CD4-positive, alpha-beta T cell treated with Interleukin-15 for 1 hour (primary cell): Measurements from ENCODE around the gene RECQL.

Experiments used
- DNase-seq: peaks from one replicate; pipeline ENCODE4 v3.0.0-alpha.2; 2020

RECQL gene

DNA sequence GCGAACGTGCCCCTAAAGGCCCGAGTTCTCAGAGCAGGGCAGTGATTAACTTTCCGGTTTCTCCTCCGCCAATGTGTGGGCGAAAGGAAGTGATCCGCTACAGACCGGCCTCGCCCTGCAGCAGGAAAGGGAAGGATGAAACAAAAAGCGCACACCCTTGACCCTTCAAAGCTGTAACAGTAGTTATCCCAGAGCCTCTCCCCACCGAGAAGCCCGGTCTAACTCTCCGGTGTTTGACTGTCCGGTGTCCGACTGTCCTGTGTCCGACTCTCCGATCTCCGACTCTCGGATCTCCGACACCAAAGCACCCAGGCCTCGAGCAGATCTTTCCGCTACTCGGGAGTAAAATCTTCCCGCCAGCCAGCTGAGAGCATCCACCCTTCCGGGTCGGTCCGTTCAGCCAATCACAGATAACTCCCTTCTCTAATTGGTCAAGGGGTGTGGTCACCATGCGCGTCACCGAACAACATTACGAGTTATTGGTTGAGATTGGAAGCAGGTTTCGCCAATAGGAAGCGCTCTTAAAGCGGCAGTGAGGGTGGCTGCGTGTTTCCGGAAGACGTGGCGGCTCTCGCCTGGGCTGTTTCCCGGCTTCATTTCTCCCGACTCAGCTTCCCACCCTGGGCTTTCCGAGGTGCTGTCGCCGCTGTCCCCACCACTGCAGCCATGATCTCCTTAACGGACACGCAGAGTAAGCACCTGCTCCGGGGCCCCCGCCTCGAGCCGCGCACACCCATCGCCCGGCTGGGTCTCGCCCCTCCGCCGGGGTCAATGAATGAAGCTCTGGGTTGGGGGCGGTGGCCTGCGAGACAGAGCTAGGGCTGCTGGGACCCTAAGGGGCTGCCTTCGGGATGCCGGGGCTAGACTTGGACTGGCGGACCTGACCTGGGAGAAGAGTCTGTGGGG lies at the start of gene RECQL, which contains the start of gene GOLT1B:
TSS of gene RECQL (minus strand) at position 378 of the 906 bp plus-strand sequence. CDS start 2,065 bp downstream, outside the sequence.
TSS of gene GOLT1B (plus strand) at position 532 of the 906 bp plus-strand sequence. CDS start at position 667, 135 bp downstream.
- DNase-seq = peak; percentile 93

GRCh38 chr12:21547437-21547836 lies 46.0 kb upstream of the RECQL start:
- DNase-seq = no peak

- DNase-seq = no peak
Observed at GRCh38 chr12:21546716-21547115, 45.3 kb upstream of the RECQL start.

GRCh38 chr12:21545557-21545956 lies 44.1 kb upstream of the RECQL start:
- no peak for DNase-seq

GRCh38 chr12:21543151-21543550 lies 41.7 kb upstream of the RECQL start:
- no peak for DNase-seq

- DNase-seq = no peak
Observed at GRCh38 chr12:21542403-21542802, 41.0 kb upstream of the RECQL start.

DNA sequence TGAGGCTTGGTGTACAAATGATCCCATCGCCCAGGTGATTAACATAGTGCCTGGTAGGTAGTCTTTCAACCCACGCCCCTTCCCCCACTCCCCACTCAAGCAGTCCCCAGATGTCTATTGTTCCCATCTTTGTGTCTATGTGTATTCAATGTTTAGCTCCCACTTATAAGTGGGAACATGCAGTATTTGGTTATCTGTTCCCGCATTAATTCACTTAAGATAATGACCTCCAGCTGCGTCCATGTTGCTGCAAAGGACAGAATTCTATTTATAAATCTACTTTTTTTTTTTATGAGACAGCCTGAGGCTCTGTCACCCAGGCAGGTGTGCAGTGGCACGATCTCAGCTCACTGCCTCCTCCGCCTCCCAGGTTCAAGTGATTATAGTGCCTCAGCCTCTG lies 40.3 kb upstream of the RECQL start:
- DNase-seq = no peak

DNA sequence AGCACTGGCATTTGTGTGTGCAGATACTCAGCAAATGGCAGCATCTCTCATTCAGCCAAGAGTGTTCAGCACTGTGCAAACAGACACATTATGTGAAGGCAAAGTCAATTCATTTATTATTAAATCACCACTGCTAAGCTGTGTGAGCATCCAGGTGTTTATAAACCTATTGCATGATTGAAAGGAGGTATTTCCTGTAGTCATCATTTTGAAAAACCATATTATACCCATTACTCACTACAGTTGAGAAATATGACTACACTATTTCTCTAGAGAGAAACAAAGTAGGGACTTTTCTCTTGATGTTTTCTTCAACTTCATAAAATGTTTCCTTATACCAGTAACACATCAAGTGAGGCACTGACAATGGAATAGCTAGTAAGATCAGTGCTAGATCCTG lies 38.4 kb upstream of the RECQL start:
- DNase-seq = no peak

DNA sequence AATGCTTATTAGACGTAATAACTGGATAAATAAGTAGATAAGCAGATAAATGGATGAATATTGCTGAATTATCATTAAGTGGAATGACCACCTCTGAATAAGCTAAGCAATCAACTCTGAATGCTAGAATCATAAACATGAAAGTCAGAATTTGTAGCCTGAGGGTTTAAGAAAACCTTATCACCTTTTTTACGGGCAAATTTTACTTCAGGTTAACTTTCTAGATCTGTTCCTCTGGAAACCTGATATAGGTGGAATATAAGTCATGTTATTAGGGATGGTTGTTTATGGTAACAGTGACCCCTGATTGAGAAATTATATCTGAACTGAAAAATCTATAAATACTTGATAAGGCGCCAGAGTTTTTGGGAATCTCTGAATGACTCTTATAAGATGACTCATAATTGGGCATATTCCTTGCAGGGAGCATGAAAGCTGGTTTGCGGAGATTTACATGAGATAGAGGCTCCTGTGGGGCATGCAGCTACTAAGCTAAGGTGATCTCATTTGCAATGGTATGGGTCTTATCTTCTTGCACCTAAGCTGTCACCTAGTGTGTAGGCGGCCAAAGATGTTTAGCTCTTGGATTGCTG lies 36.7 kb upstream of the RECQL start:
- no peak for DNase-seq

DNA sequence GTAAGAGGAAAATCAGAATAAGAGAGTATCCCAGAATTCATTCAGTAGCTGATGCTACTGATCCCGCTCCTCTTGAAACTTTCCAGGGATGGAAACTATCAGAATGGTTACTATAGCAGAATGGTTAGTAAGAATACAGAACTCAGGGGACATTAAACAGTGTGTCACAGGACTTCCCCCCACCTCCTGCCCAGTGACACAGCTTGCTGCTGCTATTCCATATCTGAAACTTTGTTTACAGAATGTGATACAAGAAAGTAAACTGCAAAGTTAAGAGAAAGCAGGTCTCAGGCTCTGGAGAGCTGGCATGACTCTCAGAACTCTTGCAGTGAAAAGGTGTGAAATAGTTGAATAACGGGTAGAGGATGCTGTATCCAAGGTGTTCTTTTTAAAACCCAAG lies 28.0 kb upstream of the RECQL start:
- no peak for DNase-seq

DNA sequence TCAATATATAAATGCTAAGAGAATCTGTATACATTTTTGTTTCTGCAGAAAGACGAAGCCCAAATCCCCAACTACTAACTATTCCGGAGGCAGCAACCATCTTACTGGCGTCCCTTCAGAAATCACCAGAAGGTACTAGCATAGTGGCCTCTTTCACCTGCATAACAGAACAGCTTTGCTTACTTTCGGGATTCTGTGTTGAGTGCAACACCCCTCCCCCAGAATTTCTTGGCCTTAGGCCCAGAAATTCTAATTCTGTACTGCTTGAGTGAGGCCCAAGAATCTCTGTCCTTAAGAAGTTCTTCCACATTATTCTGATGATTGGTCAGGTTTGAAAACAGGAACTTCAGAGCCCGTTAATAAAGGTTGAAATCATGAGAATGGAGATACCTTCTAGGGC lies 27.5 kb upstream of the RECQL start:
- no peak for DNase-seq

- DNase-seq = peak; percentile 48
Observed at GRCh38 chr12:21527451-21528180, 26.2 kb upstream of the RECQL start.

- no peak for DNase-seq
Observed at GRCh38 chr12:21526721-21527345, 25.4 kb upstream of the RECQL start.

GRCh38 chr12:21526053-21526452 lies 24.6 kb upstream of the RECQL start, which contains the start of gene SPX:
SPX (plus strand) TSS chr12:21526296; CDS start chr12:21526473, 177 bp downstream.
- no peak for DNase-seq

GRCh38 chr12:21523148-21523547 lies 21.7 kb upstream of the RECQL start:
- DNase-seq = no peak

- DNase-seq = no peak
Observed at GRCh38 chr12:21521541-21521940, 20.1 kb upstream of the RECQL start.

DNA sequence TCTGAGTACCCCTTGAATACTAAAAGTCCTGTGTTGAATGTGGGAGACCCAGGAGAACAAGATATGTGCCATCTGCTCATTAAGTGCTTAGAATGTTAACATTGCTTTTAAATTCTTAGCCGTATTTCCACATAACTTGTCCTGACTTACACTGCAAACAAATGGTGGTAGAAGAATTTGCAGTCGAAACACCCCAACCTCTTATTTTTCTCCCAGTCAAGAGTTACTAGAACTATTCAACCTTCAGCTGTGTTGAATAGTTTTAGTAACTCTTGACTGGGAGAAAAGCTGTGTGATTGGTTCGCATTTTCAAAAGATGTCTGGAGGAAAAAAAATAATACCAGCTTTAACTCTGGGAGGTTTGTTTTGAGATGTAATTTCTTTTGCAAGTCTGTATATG lies 17.0 kb upstream of the RECQL start:
- no peak for DNase-seq

DNA sequence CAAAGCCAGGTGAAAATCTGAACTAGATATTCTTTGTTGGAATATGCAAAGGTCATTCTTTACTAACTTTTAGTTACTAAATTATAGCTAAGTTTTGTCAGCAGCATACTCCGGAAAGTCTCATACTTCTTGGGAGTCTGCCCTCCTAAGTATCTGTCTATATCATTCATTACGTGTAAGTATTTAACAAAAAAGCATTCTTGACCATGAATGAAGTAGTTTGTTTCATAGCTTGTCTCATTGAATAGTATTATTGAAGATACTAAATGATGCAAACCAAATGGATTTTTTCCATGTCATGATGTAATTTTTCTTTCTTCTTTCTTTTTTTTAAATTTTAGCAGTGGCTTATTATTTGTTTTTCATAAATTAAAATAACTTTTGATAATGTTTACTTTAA lies 14.8 kb upstream of the RECQL start:
- no peak for DNase-seq

DNA sequence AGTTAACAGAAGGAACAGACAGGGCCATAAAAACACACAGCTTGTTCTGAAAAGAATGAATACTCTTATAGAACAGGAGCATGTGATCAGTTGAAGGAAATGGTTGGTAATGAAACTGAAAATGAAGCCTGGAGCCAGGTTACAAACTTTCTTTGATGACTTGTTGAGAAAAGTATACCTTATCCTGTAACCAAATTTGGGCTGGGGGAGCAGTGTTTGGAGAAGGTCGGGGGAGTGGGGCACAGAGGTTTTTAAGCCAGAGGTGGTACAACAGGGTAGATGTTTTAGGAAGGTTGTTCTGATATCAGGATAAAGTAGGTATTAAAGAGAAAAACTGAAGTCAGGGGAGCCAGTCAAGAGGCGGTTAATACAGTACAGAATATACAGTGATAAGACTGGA lies 8.3 kb upstream of the RECQL start:
- no peak for DNase-seq

GRCh38 chr12:21507849-21508248 lies 6.4 kb upstream of the RECQL start:
- no peak for DNase-seq

GRCh38 chr12:21505888-21506287 lies 4.5 kb upstream of the RECQL start:
- DNase-seq = no peak

DNA sequence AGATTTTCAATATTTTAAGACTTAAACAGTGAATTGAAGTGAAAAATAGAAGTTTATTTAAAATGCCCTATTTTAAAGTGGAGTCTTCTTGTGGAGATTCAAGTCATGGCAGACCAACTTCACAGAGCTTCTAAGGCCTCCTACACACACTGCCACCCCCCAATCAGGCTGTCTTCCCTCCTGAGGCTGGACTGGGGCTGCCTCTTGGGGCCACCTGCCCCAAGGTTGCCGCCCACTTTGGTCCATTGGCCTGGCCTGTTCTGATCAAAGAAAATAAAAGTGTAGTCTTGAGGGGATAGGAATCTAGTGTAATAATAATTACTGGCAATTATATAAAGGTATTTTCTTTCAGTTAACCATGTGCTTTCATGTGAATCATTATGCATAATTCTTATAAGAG lies 1.4 kb upstream of the RECQL start:
- DNase-seq = no peak

DNA sequence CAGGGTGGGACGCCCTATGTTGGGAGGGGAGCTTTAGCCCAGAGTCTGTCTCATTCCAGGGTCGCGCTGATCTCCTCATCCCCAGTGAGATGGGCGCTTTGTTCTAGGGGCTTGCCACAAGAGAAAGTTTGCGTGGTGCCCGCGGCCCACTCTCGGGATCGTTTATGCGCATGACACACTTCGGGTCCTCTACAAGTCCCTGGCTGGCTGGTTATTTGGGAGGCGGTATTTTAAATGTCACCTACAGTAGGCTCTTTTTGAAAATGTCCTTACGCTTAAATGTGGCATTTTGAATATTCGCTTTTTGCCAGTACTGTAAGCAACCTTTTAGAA lies 695 bp upstream of the RECQL start:
- DNase-seq = peak; percentile 22
